GM19035 (cell line): ENCODE measurements around the gene PRKD1.

Source experiments
- ATAC-seq: cut with Tn5 transposase; IDR thresholded peaks from one replicate; pipeline ENCODE4 v1.9.1; 2021; ENCODE audit not compliant: unreplicated experiment

The PRKD1 gene

DNA sequence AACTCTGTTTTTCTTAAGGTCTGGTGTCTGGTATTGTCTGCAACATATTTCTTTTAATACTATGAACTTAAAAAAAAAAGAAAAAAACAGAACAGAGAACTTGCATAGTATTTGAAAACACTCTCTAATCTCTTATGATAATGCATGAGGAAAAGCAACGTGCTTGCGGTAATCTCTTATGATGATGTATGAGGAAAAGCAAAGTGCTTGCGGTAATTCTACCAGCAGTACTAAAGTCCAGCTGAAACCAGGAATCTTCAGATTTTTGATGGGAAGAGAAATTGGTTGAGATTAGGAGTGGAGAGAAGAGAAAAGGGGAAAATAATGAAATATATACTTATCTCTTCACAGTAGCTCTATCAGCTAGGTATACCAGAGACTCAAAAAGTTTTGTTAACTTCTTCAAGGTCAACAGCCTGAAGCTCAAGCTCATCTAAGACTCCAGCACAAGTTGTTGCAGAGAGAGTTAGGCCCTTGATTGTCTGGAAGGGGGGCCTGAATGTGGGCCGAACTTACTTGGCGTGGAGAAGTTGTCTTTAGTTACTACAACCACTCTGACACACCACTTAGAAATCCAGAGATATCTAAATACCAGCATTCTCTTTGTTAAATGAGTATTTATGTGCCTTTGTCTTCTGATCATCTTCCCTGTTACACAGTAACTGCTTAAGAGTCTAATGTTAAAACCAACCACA is 240.4 kb downstream of the PRKD1 start:
- ATAC-seq = no peak

DNA sequence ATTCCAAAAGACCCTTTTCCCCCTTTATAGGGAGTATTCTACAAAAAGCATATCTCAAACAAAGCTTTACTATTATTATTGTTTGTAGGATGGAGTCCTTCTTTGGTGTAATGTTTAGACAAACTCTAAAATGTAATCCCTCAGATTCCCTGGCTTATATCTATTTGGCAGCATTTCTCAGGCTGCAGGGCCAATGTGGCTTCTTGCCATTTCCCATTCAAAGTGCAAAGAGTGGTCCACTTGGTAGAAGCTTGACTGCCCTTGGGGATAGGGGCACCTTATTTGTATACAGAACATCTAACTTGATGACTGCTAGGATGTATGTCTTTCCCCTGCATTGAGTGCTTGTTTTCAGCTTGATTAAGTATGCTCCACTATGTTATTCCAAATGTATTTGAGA is 242.7 kb downstream of the PRKD1 start:
- ATAC-seq = no peak

DNA sequence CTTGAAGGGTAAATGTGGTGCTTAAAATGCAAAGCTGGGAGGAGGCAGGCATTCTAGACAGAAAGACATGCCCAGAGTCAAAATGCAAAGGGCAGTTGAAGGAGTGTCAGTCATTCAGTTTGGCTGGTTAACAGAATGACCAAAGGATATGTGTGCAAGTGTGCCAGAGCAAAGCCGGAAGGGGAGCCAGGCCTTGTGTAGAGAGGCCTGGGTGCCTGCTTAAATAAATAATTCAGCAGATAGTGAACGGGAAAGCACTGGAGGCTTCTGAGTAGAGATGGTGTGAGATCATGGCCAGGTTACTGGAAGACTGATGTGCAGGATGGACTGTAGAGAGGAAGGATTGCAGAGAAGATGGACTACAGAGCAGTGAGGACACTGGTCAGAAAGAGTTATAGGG is 244.9 kb downstream of the PRKD1 start:
- no peak for ATAC-seq

DNA sequence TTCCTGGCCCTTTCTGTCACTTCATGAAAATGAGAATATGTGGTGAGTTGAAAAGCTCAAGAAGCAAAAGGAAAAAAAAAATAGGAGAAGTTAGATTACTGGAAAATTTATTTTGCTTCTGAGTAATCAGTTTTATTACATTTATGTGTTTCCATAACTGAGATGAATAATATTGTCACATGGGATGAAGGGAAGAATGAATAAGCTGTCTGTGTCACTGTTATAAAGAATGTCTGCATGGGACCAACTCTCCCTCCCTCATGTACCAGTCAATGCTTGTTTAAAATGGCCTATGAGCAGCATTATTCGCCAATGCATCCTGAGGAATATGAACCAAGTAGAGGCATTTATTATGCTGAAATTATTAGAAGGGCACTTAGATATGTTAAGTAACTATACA is 246.3 kb downstream of the PRKD1 start:
- no peak for ATAC-seq

DNA sequence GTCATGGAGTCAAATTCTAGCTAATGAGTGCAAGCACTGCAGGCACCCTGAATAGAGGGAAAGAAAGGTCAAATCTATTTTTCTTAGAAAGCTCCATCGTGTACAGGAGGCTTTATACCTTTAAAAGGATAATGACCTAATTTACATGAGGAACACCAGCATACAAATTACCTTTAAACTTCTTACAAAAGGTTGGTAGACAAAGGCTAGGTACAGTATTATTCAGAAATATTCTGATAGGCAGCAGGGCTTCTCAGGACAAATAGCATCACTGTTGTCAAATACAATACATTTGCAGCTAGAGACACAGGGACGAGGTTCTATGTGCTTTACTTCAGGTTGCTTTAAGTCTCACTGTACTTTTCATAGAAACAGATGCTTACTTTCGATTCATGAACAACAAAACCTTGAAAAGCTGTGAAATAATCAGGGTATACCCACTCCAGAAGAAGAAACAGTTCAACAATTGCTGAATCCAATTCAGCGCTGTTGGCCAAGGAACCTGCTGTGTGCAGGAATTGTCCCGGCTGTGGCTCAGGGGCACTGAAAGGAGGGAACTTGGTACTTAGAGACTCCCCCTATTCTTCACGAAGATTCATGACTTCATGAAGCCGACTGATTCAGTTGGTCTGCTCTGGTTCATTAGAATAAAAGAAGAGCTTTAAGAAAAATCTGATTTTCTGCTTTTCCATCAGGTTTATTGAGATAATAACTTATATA is 252.9 kb downstream of the PRKD1 start:
- ATAC-seq = no peak

DNA sequence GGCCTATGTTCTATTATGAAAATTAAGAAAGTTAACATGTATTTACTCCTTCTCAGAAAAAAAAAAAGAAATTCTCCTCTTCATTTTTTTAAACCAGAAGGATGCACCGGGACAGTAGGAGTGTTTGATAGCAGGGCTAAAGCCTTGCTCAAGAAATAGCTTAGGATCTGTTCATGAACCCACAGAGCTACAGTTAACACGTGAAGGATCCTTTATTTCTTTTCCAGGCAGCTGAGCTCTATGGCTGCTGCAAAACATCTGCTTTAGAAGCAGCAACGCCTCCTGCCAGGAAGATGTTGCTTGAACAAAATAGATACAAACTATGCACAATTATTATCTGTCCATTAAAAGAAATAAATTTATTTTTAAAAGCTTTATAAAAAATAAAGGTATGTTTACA is 254.8 kb downstream of the PRKD1 start:
- ATAC-seq = no peak

DNA sequence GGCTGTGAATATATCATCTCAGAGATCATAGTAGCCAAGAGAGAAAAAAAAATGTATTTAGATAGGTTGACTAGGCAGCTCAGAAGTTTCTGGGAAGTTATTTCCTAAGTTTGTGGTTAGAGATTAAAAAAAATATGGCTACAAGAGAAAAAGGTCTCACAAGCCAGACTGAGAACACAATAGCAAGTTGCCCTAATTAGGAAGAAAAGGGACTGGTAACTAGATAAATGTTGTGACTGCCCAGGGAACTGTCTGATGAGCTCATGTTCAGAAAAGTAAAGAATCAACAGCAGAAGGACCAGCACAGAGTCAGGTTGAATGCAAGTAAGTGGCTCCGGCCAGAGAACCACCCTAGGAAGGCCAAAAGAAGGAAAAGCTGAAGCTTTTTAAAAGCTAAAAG is 256.6 kb downstream of the PRKD1 start:
- ATAC-seq = no peak

DNA sequence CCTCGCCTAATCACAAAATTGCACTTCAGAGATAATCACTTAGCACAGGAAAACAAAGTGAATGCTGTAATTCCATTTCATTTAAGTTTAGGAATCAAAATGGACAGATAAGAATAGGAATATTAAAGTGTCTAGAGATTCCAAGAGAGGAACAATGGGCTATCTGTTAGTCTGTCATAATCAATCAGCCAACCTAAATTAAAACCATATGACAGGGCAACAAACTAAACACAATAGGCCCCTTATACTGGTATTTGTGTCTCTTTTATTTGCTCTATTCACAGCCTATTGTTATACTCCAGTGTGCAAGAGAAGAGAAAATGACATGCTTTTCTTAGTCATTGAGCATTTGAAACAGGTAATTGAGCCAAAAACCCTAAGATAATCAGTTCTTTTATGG is 259.4 kb downstream of the PRKD1 start:
- no peak for ATAC-seq

DNA sequence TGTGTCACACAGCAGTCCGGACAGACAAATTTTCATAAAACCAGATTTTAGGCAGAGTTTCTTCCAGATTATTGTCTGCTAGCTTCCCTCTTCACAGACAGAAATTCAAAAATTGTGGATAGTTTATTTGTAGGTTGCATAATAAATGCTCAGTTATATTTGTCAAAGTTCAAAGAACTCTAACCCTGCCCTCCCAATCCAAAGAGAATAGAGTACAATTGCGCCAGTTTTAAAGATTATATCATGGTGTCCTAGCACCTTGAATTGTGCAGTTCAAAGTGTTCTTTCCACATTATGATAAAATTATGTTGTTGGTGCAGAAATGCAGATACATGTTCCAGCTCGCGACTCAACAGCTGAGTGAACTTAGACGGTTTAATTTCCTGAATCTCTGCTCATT is 263.1 kb downstream of the PRKD1 start:
- no peak for ATAC-seq

DNA sequence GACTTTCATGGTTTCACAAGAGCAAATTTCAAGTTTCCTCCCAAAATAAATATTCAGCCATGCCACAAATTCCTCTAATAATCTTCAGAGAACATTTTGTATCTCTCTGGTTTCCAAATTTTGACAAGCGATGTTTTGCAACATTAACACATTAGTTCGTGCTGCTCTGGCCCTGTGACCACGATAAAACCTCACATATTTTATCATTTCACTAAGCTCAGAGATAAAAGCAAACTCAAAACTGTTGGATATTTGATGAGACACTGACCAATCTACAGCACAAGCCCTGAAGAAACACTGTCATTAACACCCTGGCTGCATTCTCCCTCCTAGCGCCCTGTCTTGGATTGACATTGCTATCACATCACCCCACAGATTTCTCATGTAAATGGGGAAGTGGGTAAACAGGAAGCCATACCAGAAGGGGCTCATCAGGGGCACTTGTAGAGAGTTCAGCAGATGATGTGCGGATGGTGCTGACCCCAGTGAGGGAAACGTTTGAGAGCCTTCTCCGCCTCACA is 264.3 kb downstream of the PRKD1 start:
- no peak for ATAC-seq

DNA sequence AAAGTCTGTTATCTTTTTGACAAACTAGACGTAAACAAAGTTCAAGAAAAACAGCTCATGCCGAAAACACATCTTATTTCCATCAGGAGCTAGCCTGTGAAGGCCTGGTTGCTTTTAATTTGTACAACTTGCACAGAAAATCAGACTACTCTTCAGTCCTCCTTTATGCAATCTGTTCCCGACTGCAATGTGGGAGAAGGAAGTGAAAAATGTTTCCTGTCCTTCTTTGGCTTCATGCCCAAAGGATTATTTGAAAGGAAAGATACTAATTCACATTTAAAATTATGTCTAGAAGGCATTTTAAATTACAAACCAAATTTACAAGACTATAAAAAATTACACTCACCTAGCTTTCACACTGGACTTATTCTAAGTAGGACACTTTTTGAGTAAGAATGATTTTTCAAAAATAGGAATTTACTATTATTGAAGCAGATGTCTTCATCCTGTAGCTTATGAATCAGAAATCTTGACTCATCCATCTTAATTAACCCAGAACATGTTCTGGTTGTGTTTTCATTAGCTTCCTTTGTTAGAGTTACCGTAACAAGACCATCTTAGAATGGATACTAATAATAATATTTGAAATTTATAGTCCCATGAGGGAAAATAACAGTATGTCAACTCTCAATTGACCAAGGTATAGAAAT is 272.6 kb downstream of the PRKD1 start:
- ATAC-seq = no peak

DNA sequence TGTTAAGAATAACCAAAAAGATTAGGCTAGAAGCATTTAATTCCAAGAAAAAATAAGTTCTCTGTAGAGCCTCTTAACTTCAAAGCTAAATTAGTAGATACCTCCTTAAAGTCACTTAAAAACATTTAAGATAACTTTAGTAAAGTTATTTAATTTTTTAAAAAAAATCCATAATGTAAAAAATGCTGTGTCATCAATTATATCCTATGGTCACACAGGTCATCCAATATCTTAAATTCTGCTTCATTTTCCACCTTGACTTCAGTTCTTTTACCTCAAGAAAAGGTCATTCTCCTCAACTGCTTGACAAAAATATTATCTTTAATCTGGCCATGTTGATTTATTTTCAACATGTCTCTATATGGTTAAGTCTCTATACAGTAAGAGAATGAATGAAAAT is 274.3 kb downstream of the PRKD1 start:
- ATAC-seq = no peak

DNA sequence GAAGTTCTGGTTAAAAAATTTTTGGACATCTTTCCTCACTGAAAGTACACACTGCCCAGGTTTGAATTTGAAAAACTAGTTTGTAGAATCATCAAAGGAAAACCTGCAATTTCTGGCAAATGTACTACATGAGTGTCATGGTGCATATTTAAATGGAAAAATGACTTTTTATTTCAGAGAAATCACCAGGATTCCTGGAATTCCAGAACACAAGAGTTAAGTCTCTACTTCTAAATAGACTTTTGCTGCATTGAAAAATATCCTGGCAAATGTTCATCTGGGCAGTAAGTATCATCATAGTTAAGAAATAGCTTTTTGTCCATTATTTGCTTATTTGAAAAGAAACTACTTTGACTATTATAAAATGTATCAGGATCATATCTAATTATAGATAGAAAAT is 275.1 kb downstream of the PRKD1 start:
- ATAC-seq = no peak

DNA sequence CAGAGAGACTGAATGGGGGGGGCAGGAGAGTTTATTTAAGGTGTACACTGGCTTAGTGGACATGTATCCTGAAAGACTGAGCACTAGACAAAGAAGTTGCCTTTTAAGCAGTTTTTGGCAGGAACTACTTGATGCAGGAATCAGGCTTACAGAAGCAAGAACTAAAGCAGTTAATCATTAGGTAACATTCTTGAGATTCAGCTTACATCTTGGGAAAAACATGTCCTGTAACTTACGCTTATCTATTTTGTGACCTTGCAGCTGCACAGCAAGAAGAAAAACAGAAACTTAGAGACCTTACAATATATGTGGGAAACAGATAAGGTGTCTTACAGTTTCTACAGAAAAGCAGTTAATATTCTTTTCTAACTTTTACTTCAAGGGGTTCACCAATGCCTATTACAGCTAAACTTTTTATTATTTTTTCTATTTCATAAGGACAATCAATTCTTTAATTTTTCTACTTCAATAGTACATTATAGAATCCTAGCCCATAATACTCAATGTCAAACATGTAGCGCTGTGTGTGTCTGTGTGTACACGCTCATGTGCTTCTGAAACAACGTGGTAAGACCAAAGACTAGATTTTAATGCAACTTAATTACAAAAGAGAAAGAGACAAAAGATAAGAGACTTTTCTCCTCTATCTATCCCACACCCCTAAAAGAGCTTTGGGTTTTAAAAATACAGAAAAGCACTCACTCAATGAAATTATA is 276.9 kb downstream of the PRKD1 start:
- no peak for ATAC-seq

DNA sequence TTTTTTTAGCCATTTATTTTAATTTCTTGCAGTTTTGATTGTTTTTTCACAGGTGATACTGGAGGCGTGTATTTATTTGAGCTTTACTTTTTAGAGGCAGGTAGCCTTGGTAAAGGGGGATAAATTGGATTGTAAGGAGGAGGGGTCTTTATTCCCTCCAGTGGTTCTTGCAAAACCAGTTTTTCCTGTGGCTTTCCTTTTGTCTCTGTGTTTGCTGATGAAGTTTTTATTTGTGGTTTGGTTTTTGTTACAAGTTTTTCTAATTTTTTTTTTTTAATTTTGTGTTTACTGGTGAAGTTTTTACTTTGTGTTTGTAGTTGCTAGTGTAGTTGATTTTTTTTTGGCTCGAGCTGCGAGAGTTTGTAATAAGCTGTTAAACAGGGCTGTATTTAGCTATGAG is 278.5 kb downstream of the PRKD1 start:
- no peak for ATAC-seq

DNA sequence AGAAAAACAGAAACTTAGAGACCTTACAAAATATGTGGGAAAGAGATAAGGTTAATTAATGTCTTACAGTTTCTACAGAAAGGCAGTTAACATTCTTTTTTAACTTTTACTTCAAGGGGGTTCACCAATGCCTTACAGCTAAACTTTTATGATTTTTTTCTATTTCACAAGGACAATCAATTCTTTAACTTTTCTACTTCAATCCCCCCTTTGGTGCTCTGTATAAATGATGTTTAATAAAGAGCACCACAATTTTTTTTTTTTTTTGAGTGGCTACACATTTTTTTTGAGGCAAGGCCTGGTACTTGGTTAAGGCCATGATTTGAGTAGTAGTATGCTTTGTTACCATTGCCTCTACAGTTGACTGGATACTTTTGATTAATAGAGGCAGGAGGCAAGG is 279.6 kb downstream of the PRKD1 start:
- ATAC-seq = no peak

DNA sequence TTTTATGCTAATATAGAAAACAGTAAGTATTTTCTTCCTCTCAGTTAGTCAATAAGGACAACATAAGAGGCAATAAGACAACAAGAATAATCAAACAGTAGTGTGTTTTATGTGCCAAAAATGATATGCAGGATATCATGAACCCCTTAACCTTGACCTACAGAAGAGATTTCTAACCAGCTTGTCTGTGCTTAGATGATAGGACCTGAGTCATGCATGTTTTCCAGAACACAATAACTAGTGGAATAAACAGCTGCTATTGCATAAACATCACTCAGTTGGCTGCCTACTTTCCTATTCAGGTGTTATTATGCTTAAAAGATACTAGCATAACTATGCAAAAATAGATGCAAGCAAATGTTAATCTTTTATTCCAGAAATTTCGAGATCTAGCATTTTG is 282.5 kb downstream of the PRKD1 start:
- no peak for ATAC-seq

DNA sequence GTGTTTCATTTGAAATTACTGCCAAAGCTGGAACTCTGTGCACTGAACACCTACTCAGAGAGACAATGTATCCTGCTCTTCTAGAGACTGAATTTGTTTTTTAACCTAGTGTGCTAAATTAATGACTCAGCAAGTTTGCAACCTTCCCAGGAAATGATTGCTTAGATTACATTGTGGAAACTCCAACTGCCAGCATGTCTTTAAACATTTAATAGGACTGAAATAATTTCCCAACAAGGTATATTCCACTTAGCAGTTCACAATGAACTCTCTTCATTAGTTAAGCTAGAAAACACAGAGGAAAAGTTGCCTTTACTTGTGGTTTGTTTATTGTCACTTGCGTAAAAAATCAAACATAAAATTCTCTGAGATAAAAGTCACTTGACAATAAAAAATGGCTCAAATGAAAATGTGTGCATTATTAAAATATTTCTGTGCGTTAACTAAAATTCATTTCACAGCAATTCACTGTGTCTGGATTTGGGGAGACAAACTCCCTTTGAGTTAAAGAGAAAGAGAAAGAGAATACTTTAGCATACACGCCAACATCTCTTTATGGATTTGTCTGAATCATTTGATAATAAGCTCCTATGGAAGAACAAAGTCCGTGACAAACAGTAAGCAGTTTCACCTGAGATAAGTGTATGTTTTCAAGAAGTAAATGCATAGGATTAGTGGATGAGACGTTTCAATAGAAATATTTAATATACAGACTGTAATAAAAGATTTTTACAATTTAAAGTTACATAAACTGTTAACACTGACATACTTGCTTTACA is 284.0 kb downstream of the PRKD1 start:
- ATAC-seq = no peak

DNA sequence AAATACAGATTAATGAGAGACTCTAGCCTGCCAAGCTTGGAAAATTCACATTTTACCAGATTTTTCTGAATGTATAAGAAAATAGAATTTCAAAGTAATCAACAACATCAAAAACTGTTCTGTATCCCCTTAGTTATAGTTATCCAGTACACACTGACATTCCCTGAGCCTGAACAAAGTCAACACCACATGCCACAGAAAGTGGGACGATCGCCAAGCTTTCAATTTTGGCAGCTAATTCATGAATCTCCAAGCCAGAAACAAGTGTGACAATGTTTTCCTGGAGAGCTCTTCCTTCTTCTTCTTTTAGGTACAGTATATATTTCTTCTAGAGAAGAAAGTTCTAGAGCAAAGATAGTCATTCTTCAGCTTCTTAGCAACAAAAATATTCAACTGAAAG is 290.2 kb downstream of the PRKD1 start:
- ATAC-seq = no peak

DNA sequence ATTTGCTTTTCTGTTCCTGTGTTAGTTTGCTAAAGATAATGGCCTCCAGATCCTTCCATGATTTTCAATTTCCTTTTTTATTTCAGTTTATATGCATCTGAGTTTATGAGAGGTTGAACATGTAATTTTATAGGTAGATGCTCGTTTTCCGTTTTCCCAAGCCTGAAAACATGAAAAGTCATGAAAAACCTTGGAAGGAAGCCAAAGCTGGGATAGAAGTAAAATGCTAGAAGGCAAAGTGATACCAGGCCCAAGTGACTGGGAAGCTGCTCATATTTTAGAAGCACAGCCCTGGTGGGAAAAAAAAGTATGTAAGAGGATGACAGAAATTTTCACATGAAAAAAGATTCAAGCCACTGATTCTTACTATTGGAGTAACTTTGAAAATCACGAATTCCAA is 290.8 kb downstream of the PRKD1 start:
- no peak for ATAC-seq
